Inflammatory macrophage treated with lipopolysaccharide for 1 hour (primary cell): ENCODE measurements around the gene PLXNA2.

Experiments
- DNase-seq, 2 donors: peaks; one replicate each; pipeline ENCODE4 v3.0.0-alpha.2; 2020 to 2022

The PLXNA2 gene

DNA sequence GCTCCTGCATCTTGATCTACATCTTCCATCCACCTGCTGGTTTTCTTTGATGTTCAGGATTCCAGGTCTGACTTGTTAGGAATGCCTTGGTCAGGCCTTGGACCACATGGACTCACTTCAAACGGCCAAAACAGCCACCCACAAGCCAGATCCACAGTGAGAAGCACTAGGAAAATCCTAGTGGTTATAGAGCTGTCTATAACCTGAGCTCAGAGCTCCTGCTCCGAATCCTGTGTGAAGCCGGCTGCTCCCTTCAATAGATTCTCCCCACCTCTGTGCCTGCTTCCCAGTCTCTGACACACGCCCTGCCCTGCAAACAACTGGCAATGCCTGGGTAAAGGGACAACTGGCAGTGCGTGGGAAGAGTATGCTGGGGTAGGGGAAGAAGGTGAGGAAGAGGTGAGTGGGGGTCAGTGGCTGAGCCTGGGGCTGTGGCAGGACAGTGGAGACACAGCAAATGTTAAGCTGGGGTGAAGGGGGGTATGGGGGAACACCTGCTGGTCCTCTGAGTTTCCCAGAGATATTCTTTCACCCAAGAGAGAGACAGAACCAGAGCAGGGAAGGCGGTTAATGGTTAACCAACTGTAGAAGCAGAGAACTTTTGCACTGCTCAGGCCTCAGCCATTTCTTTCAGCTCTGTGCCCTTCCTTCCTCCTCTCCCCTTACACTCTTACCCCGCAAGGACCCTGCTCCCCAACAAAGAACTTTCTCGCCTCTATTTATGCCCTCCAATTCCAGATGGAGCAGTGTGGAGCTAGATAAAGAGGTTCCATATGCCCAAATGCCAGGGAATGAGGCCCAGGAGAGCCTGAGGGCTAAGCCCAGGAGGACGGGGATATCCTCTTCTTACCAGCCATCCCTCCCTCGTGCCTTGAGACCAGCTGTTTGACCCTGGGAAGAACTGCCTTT is 4.5 kb downstream of the PLXNA2 start:
- no peak for DNase-seq

DNA sequence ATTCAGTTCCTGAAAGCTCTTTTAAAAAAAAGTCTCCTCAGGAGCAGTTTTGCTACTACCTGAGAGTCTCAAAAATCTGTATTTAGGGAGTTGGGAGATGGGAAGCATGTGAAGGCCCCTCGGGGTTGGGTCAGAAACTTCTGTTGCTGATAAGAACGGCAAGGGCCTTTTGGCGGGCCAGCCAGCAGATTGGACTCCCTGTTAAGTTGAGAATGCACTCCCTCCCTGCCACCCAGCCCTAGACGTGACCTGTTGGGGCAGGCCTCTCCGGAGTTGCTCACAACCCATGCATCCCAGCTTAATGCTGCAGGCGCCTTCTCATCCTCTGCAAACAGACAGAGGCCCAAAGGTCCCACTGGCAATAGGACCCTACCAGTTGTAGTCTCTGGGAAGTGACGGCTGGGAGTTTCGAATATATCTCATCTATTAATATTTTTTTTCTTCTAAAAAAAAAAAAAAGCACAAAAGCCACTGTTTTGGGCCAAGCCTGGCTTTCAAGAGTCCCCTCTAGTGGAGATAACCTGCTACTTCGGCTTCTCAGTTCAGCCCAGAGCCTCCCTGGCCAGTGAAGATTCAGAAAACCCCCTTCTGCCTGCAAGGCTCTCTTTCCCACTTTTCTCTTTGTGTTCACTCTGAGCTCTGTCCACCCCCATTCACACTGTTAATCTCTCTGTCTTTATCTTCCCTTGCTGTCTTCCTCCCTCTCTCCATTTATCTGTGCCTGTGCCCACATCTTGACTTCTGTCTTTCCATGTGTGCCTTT is 5.3 kb downstream of the PLXNA2 start:
- DNase-seq = peak; percentile 32 to 55

DNA sequence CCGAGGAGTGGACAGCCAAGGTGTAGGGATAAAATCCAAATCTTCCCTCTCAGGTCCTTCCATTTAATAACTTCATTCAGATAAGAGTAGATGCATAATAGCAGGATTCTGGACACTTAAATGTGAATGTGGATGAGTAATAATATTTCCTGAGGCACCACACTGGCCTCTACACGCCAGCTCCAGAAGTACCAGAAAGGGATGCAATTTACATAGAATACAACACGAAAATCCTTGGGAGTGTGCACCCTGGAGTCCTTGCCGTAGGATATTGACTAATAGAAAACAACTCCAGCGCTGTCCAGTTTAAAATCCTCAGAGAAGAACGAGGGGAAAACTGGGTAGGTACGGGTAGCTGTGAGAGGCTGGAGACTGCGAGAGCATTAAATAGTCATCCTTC is 6.9 kb downstream of the PLXNA2 start:
- DNase-seq = no peak

DNA sequence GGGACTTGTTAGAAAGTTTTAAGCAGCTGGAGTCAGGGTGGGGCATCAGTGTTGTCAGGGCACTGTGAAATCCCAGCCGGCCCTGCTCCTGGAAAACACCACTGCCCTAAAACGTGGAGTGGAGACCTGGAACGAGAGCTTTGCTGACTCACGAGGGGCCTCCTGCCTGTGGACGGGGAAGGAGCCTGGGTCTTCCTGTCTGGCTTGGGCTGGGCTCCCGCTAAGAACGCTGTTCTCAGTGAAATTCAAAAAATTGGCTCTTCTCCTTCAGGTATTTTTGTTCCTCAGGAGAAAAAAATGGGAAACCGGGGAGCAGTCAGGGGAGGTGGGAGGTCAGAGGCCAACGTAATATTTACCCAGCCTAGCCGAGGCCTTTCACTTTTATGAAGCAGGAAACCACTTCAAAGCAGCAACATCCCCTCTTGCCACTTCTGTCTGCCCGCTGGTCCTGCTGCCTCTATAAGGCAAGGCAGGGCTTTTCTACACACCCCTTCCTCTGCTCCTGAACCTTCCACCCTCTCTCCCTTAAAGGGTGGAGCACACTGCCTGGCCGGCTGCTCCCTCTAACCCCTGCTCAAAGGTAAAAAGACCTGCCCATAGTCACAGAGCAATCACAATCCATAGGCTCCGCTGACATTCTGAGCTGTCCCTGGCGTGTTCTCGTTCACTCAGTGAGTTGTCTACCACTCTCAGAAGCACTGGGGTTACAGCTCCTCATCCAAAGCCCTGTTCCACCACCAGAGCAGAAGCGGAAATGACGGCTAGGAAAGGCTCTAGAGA is 8.0 kb downstream of the PLXNA2 start:
- no peak for DNase-seq

DNA sequence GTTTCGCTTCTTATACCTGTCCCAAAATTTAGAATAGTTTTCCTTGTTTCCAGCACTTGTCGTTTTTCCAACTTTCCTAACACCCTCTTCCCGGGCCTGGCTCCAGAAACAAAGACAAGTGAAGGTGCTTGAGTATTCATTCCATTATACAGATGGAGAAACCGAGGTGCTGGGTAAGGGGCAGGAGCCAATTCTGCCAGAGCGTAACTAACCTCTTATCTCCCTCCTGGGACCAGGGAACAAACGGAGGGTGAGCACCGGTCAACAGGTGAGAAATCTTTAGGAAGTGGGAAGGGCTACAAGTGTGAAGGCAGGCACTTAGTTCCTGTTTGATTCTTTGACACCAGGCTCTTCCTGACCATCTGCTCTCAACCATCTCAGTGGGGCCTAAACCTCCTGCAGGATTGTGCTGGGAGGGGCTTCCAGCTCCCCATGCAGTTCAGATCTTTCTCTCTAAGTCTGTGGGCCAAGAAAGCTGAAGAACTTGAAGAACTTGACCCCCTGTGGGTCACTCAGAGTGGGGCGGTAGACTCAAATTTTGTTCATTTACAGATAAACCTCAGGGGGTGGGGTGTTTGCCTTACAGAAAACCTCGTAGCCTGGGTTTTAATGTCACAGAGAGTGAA is 8.7 kb downstream of the PLXNA2 start:
- no peak for DNase-seq

DNA sequence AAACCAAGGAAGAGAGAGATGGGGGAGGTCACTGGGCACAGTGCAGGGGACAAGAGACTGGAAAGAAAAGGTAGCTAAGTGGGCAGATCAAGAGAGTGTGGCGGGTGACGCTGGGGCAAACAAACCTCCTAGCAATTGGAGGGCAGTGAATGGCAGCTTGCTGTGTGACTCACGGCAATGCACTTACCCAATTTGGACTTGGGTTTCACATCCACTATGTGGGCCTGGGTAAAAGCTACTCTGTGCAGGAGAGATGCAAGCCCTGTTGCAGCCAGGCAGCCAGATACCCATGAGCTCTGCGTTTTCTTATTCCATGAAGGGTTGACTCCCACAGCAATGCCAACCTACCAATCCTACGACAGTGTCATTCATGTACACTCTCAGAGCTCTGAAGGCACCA is 9.5 kb downstream of the PLXNA2 start:
- peak; percentile 51 to 57 for DNase-seq

DNA sequence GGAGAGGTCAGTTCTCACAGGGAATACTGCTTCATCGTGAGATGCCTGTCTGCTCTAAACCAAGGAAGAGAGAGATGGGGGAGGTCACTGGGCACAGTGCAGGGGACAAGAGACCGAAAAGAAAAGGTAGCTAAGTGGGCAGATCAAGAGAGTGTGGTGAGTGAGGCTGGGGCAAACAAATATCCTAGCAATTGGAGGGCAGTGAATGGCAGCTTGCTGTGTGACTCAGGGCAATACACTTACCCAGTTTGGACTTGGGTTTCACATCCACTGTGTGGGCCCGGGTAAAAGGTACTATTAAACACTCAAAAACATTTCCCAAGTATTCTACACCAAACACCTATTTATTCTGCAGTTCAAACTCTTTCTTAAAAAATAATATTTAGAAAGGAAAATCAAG is 10.2 kb downstream of the PLXNA2 start:
- DNase-seq = no peak

DNA sequence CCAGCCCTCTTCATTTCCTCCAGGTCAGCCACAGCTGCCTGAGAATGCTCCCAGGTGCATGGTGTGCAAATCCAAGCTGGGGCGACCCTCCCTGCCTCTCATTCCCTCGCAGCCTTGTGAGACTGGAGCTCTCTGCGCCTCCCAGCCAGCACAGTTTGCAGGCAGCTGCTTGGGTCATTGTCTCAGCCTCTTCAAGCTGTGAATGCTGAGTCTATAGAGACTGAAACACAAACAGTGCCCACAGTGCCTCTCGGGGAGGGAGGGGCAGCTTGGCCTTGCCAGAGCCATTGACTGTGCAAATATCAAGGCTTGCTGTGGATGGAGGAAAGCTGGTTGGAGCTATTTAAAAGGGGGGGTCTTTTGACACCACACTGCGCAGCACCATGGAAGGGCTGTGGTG is 10.6 kb downstream of the PLXNA2 start:
- DNase-seq = no peak

DNA sequence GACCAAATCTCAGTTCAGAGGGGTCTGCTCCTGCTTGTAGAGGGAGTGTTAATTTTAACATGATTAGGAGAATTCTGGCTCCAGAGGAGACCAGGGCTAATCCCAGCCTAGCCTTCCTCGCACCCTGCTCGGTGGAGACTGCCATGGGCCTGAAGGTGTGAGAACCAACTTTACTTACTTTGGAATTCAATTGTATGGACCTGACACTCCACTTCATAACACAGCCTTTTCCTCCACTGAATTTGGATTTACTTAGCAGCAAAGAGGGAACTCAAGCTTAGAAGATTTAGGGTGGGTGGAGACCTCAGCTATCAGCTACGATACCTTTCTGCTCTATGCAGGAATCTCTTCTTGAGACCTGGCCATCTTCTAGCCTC is 11.5 kb downstream of the PLXNA2 start:
- DNase-seq = no peak

DNA sequence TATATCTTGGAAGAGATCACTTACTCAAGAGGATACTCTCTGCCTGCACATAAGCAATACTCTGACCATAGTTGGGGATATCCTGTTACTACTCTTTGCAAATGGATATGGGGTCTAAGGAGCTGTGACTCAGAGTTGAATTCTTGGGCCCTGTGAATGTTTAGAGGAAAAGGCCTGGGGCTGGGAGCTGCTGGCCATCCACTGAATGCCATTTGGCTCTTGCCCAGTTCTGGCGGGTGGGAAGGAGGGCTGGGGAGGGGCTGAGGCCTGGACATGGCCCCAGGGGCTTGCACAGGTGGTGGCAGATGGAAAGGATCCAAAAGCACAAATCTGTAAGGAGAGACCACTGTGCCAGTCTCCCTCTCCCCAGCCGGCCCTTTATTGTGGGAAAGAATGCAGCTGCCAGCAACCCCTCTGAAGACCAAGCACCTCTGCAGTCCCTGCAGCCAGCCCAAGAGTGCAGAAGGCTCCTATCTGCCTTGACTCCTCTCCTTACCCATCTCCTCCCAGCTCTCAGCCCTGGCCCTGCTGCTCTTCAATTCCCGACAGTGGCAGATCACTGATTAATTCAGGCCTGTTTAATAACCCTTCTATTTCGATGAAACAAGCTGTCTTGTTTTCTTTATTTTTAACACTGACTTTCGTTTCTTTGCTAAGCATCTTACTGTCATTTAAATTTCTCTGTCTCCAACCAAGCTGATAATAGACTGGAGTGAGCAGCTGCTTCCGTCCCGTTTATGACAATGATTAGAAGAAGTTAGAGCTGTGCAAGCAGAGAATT is 12.1 kb downstream of the PLXNA2 start:
- no peak for DNase-seq

DNA sequence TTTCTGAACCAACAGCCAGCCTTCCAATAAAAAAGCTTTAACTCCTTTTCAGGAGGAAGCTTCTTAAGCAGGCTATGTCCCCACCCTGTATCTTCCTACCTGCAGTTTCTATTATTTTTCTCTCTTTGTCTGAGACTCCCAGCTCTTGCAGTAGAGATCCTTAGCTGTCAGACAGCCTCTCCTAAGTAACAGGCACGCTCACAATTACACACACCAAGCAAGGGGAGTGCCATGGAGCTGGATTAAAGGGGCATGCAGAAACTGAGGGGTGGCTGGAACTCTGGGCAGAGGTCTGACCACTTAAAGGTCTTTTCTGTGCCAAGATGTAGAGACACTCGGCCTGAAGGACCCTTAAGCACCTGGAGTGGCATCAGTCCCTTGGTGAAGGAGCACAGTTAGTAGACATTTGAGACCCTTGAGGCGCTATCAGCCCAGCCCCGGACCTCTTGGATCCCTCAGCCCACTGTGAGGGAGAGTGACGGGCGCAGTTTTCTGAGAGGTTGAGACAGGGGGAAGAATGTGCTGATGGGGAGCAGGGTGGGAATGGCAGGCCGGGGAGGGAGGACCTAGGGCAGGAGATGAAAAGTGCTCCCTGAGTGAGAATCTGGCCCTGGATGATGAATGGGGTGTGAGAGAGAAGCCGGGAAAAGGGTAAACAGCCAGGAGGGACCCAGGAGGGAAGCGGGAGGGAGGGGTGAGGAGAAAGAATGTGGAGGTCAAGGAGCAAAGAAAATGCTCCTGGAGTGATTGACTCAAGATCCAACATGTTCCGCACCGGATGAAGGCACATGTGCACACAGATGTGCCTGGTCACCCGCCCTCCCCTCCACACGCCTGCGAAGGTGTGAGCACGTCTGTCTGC is 13.3 kb downstream of the PLXNA2 start:
- DNase-seq = no peak

DNA sequence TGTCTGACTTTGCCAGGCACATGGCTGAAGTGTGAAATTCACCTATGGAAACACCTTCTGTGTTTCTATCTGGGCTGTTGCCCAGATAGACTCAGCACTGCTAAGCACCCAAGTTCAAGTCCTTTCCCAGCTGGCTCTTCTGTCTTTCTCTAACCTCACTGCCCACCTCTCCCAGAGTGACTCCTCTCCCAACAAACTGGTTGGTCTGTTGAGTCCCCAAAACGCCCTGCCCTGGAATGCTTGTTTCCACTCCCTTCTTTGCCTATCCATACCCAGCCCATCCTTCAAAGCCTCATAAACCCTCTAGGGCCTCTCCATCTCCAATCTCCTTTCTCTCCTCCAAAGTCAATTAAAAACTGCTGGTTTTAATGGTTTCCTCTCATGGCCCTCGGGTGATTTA is 15.6 kb downstream of the PLXNA2 start:
- DNase-seq = no peak

DNA sequence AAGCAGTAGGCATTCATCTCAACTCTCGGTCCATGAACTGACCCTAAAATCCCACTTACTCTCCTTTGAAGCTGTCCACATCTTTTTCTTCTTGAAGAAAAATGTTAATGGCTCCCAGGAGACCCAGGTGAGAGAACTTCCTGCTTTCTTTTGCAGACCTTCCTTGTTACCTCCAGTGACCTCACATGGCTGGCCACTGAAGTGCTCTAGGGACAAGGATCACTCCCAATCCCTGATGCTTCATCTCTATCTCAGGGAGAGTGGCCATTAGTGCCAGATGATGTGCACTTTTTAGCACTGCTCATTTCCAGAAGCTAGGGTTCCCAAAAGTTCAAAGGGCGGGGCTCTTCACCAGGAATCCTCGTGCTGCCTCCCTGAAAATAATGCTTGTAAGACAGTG is 16.2 kb downstream of the PLXNA2 start:
- no peak for DNase-seq

DNA sequence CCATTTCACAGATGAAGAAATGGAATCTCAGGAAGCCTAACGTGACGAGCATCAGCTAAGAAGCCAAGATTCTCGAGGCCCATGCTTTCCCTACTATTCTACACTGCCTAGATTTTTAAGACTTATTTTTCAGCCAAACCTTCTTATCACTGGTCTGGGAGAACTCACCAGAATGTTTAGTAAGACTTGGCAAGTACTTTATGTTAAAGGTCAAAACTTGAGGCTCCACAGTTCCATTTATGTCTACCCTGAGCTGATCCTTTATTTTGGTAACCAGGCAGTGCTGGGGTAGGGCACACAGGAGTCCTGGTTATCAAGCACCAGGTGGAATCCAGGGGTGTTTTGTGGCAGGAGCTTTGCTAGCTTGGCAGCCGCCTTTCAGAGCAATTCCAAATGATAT is 16.8 kb downstream of the PLXNA2 start:
- no peak for DNase-seq

DNA sequence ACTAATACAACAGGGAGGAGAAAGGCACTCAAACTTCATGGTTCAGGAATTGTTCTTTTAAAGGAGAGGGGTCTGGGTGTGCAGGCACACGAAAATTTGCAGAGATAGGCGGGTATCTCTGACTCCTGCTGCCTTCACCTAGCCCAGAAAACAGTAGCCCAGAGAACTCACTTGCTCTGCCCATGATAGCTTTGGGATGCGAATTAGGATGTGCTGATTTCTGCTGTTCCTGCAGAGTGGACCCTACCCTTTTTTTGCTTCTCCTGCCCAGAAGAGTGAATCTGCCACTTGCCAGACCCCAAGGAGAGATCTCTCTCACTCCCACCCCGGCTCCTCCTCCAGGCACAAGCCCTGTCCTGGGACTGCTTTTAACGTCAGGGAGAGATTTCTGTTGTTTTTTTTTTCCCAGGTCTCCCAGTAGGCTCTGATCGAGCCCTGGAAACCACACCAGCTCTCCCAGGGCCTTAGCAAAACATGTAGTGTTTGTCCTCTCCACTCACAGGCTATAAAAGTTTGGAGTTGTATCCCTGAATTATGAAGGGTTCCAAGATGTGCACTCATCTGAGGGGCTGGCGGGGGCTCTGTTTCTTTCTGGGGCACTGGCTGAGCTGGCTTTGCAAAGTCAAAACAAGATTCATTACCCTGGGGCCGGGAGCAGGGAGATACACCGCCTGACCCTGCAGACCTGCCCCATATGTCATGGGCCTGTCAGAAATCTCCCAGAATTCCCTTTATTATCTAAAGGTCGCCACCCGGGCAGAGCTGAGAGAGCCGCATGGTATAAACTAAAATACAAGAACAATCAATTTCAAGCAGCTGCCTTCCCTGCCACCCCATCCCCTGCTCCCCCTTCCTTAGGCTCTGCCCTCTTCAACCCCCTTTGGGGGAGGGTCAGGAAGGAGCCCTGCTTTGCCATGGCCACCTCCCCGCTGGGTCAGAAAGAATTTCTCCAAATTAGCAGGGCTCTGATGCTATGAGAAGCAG is 17.9 kb downstream of the PLXNA2 start:
- DNase-seq = no peak

DNA sequence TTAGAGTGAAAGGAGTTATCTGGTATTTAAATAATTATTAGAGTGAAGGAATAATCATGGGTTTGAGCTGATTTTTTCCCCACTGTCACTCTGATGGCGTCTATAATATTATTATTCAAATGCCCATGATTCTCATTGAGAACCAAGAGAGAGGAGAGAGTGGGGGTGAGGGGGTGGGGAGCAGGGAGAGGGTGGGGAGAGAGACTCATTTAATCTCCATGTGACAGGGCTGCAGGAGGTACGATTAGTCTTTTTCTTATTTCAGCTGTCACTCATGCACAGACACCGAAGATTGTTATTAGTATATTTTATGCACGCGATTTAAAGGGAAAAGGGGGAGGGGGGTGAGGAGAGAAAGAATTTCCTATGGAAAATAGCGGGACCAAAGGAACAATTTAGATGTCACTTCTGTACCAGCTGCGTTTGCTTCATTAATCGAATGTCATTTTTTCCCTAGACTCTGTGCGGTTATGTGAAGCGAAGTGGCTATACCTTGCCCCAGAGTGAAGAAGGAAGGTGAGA is 19.9 kb downstream of the PLXNA2 start:
- no peak for DNase-seq

DNA sequence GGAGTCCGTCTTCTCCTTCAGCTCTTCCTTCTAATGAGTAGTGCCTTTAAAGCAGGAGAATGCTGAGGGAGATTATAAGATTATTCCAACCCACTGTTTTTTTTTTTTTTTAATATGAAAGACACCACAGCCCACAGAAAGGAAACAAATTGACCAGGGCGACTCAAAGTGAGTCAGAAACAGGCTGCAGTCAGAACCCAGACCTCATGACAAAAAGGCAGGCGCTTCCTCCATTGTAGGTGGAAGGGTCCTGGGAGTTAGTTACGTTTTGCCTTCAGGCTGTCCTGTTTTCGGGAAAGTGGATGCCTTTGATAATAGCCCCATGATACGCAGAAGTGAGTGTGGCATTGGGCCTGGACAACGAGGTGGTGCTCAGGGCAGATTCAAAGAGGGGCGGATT is 21.0 kb downstream of the PLXNA2 start:
- peak; percentile 20 to 38 for DNase-seq

DNA sequence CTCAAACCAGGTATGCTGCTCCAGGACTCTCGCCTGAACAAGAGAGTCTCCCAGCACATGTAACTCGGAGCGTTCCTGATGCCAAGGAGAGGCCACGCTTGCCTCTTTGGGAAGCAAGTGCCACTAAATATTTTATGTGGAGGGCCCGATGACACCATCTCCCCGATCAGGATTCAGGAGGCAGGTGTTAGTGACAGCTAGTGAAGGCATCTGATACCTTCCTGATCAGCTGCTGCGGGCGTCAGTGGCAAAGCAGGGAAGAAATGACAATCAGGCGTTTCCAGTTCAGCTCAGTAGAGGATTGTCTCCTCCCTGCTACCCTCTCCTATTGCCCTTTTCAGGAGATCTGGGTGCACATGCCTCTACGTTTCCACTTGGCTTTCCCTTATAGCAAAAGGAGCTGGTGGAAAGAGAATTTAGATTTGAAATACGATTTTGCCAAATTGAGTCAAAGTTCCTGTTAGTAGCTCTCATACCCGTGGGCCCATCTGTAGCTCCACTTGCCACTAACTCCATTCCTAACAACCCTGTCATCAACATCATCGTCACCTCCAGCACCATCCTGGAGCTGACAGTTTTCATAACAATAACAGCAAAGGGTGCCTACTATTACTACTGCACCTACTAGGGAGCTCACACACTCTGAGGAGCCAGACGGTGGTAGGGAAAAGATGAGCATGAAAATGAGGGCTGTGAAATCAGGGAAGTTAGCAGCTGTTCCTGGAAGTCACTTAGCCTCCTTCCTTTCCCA is 21.6 kb downstream of the PLXNA2 start:
- DNase-seq = no peak

DNA sequence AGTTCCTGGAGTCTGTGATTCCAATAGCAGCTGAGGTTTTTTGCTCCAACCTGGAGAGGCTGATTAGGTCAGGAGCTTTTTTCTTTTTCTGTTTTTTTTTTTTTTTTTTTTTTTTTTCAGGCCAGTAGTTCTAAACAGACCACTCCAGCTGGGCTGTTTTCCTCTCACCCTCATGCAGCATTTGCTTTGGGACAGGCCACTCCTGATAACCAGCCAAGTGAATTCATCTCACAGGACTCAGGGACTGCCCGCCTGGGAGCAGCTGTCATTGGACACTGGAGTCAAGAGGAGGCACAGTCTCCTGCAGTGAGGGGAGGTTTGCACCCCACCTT is 22.9 kb downstream of the PLXNA2 start:
- DNase-seq = no peak
